K562 (cell line): ENCODE measurements around the gene SRP9. TPM values are rescaled to one million over a fixed set of nuclear protein-coding genes. Genes with fewer than 3 reads are reported as not detected.

Experiments
- ATF1 ChIP-seq, 2 experiments: fragments of 450-650 bp in 1 of 2; IDR thresholded peaks; 2 replicates each; pipeline ENCODE4 v1.6.1; 2016; ENCODE audit warnings: missing compliant biosample characterization in 1 of 2, missing genetic modification characterization in 1 of 2
- ELF2 ChIP-seq: fragments of 250-450 bp; sonication (Bioruptor Pico); IDR thresholded peaks from 2 replicates; pipeline ENCODE4 v1.5.0; 2021; ENCODE audit warnings: mild to moderate bottlenecking
- FIP1L1 ChIP-seq: fragments of 200-400 bp; formaldehyde crosslinking; IDR thresholded peaks from 2 replicates; pipeline ENCODE4 v1.6.1; 2018; ENCODE audit warnings: mild to moderate bottlenecking, low read depth, low read length; ENCODE audit not compliant: poor library complexity, severe bottlenecking
- IRF9 ChIP-seq: fragments of 450-650 bp; IDR thresholded peaks from 2 replicates; pipeline ENCODE4 v1.6.1; 2016; ENCODE audit warnings: missing biosample characterization, missing genetic modification characterization
- RAD21 ChIP-seq, 2 experiments: fragments of 250-450 bp in 1 of 2; fragments of 450-650 bp in 1 of 2; sonication (Bioruptor Pico) in 1 of 2; formaldehyde crosslinking in 1 of 2; IDR thresholded peaks in 1 of 2; conservative IDR thresholded peaks in 1 of 2; 2 replicates each; pipeline versions ENCODE4 v1.4.0 to v1.8.0; 2020 to 2022; ENCODE audit warnings: mild to moderate bottlenecking in 2 of 2, moderate library complexity in 1 of 2
- RBBP5 ChIP-seq: fragments of 200-600 bp; sonication (generic); IDR thresholded peaks from 2 replicates; pipeline ENCODE4 v1.6.1; 2012; ENCODE audit warnings: borderline replicate concordance, mild to moderate bottlenecking, low read length, control low read depth, inconsistent platforms; ENCODE audit not compliant: insufficient read depth, poor library complexity, severe bottlenecking
- polyA plus RNA-seq, 8 experiments: library from polyadenylated mRNA; depleted of rRNA in 4 of 8; stranded (reverse) in 5 of 8; unstranded in 3 of 8; fragments of >200 nt; fragmentation: Nextera tagmentation in 2 of 8; fragmentation: Illumina TruSeq in 1 of 8; extraction: Ambion mirVana in 2 of 8; extraction: Trizol in 1 of 8; gene quantifications; 2 replicates each; pipeline versions ENCODE4 v1.2.1 to v1.2.3, GENCODE V29; 2011 to 2014; ENCODE audit warnings: inconsistent platforms in 1 of 8, missing spikeins in 1 of 8
- total RNA-seq, 7 experiments: library from RNA; depleted of rRNA in 6 of 7; stranded (reverse); fragments of >200 nt in 6 of 7; fragmentation: Illumina TruSeq in 2 of 7; extraction: Trizol in 2 of 7; gene quantifications; 2 replicates each; pipeline versions ENCODE4 v1.2.1 to v1.2.3, GENCODE V29; 2011 to 2021; ENCODE audit warnings: low replicate concordance in 1 of 7
- TF ChIP-seq, protein P1 (sequence below): fragments of 250-450 bp; sonication (Bioruptor Pico); IDR thresholded peaks from 2 replicates; pipeline ENCODE4 v1.8.0; 2021; ENCODE audit warnings: moderate library complexity, mild to moderate bottlenecking, inconsistent platforms

The SRP9 gene
- total and polyA plus RNA-seq, 9 of the 15 experiments (the other 6 are each of a cell fraction or from before 2014, with no cell fraction given): 273 to 1,892 (median 668) TPM

DNA sequence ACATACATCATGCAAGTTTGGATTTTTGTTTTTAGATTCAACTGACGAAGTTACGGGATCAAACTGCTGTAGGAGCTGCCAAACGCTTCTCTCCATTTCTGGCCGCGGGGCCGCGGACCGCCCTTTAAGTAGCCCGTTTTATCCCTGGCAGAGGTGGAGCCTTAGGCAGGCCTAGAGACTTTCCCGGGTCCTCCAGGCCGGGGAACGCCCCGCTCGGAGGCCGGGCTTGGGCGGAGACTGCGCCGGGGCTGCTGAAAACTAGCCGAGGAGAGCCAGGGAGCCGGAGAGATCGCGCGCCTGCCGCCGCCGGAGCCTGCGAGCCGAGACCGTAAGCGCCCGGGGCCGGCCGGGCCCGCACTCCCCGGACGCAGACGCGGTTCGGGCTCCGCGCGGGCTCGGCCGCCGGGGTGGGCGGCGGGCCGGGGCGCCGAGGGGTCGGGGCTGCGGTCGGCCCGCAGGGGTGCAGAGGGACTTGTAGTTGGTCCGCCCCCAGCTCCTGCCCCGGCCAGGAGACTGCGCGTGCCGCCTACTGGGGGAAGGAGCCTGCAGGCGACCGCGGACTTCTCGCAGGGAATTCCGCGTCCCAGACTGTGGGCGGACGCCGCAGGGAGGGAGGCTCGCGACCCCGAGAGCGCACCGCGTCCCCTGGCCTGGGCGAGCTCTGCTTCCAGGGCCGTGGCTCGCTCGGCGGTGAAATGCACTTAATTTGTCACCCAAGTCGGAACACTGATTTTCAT lies 32.4 kb downstream of the SRP9 start, which contains the start of gene EPHX1 (continued):
- TF ChIP-seq IRF9 (tag) (no peak), ATF1 (CRISPR knock-in tag; IDR thresholded peaks at IDR 0.05) (no peak), ATF1 (tag; IDR thresholded peaks at IDR 0.05) (0 out of 2 replicates have a peak, but pooled peaks have one; percentile 16), FIP1L1 (peak; percentile 32), RBBP5 (peak; percentile 56), RAD21 (CRISPR knock-in tag; conservative IDR thresholded peaks at IDR 0.05 in 1 of 2, IDR thresholded peaks at IDR 0.05 in 1 of 2) (peak in 1 of 2 experiments; percentile 45; a peak in 2 of 4 replicates), ELF2 (CRISPR knock-in tag) (no peak)
- TF ChIP-seq, protein P1, sequence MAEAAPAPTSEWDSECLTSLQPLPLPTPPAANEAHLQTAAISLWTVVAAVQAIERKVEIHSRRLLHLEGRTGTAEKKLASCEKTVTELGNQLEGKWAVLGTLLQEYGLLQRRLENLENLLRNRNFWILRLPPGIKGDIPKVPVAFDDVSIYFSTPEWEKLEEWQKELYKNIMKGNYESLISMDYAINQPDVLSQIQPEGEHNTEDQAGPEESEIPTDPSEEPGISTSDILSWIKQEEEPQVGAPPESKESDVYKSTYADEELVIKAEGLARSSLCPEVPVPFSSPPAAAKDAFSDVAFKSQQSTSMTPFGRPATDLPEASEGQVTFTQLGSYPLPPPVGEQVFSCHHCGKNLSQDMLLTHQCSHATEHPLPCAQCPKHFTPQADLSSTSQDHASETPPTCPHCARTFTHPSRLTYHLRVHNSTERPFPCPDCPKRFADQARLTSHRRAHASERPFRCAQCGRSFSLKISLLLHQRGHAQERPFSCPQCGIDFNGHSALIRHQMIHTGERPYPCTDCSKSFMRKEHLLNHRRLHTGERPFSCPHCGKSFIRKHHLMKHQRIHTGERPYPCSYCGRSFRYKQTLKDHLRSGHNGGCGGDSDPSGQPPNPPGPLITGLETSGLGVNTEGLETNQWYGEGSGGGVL: no peak
